Psoas muscle (tissue), 8 donors: ENCODE measurements around the gene HS6ST3. TPM values are rescaled to one million over a fixed set of nuclear protein-coding genes. Genes with fewer than 3 reads are reported as not detected.
A peak's percentile ranks its signal among the peaks of the same experiment; 100 is the strongest.

Source experiments
- ATAC-seq, 4 donors: fragments of 200-7000 bp; cut with Tn5 transposase; one replicate each; pipeline ENCODE4 v1.9.1; 2020; ENCODE audit warnings: moderate library complexity in 3 of 4, mild to moderate bottlenecking in 2 of 4
- DNase-seq, 2 donors: peaks; one replicate each; pipeline ENCODE4 v3.0.0-alpha.2; 2020
- H3K27ac ChIP-seq: fragments of 200-600 bp; one replicate; pipeline ENCODE4 v1.8.0; 2022
- H3K27me3 ChIP-seq, 3 donors: fragments of 200-600 bp in 1 of 3; one replicate each; pipeline versions ENCODE4 v1.6.1 to v1.8.0; 2013 to 2022; ENCODE audit warnings: low read length in 2 of 3, mild to moderate bottlenecking in 2 of 3, moderate library complexity in 1 of 3; ENCODE audit not compliant: insufficient read depth in 3 of 3
- H3K36me3 ChIP-seq, 2 donors: fragments of 200-600 bp in 1 of 2; one replicate each; pipeline versions ENCODE4 v1.6.1 to v1.8.0; 2013 to 2022; ENCODE audit warnings: low read depth in 1 of 2, mild to moderate bottlenecking in 1 of 2, moderate library complexity in 1 of 2; ENCODE audit not compliant: insufficient read depth in 1 of 2
- H3K4me1 ChIP-seq: fragments of 200-600 bp; one replicate; pipeline ENCODE4 v1.8.0; 2022
- H3K4me3 ChIP-seq: fragments of 200-600 bp; one replicate; pipeline ENCODE4 v1.8.0; 2022; ENCODE audit warnings: mild to moderate bottlenecking
- H3K9me3 ChIP-seq: fragments of 200-600 bp; one replicate; pipeline ENCODE4 v1.8.0; 2022
- WGBS, 3 donors: extraction: QIAGEN DNeasy Blood & Tissue Kit; methylation state at CpG; one replicate each; pipeline versions ENCODE4 v1.1.6 to v1.1.7; 2013; 5-methylcytosine and 5-hydroxymethylcytosine counted together
- intact Hi-C, 2 donors: fragments of 100-400 bp; cut with DNase I; formaldehyde crosslinking; loops; one replicate each; pipeline versions ENCODE4 v1.11.0 to v1.14.2; 2022
- polyA plus RNA-seq, 3 donors: library from polyadenylated mRNA; stranded (reverse); fragments of 200-250 nt; gene quantifications; one replicate each; pipeline ENCODE4 v1.2.3, GENCODE V29; 2013
- total RNA-seq, 4 donors: library from RNA; stranded (reverse); fragmentation: NEBNext Ultra II Directional in 2 of 4; extraction: Animal tissue kit (Norgen Biotek cat#: 25700) in 2 of 4; gene quantifications; one replicate each; pipeline versions ENCODE4 v1.2.1 to v1.2.4, GENCODE V29; 2021 to 2023
- TF ChIP-seq, protein P1 (sequence below): fragments of 200-600 bp; IDR thresholded peaks from one replicate; pipeline ENCODE4 v1.8.0; 2022; ENCODE audit warnings: antibody characterized with exemption
- donor health status: healthy with polysubstance abuse.
- donor health status: DM: no; HTN: no; CAD: no; lungs with moderate emphysema.
- donor health status: Bipolar disorder and iron deficiency.
- donor health status: healthy.
- donor health status: DM: yes; HTN: yes; CAD: no.
- donor health status: DM: no; HTN: no; CAD: no.
- donor health status: DM: no; HTN: no; CAD: no.
- donor health status: DM: yes; HTN: yes; CAD: no.

The HS6ST3 gene
- total and polyA plus RNA-seq, 7 donors, result 0.01 to 0.58 (median 0.10) TPM

DNA sequence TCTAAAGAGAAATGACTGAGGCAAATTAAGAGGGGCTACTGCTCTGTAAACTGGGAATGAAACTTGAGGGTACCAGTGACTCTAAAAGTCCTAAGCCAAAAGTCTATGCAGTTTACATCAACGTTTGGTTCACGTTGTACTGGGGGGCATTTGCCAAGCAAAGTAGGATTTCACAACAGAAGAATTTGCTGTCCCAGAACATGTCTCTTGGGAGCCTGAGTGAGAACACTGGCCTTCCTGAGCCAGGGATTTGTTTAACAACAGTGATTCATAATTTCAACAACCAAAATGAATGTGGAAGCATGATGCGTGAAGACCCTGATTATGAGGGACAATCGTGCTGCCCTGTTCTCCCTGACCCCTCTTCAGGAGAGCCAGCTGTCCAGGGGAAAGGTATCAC, 726.4 kb downstream of the HS6ST3 start:
- intact Hi-C loops, result loop anchor here (10.0 kb wide), 1 partner anchor 791 kb away; no protein-coding TSS in a partner anchor
- no peaks in the 10 kb centered on the region for H3K27me3 ChIP-seq
- 11 to 29% (median 20%) methylated on average over 4 of the region's 4 CpGs for WGBS, 3 donors

GRCh38 chr13:96816874-96817273, 727.0 kb downstream of the HS6ST3 start:
- TF ChIP-seq, protein P1, sequence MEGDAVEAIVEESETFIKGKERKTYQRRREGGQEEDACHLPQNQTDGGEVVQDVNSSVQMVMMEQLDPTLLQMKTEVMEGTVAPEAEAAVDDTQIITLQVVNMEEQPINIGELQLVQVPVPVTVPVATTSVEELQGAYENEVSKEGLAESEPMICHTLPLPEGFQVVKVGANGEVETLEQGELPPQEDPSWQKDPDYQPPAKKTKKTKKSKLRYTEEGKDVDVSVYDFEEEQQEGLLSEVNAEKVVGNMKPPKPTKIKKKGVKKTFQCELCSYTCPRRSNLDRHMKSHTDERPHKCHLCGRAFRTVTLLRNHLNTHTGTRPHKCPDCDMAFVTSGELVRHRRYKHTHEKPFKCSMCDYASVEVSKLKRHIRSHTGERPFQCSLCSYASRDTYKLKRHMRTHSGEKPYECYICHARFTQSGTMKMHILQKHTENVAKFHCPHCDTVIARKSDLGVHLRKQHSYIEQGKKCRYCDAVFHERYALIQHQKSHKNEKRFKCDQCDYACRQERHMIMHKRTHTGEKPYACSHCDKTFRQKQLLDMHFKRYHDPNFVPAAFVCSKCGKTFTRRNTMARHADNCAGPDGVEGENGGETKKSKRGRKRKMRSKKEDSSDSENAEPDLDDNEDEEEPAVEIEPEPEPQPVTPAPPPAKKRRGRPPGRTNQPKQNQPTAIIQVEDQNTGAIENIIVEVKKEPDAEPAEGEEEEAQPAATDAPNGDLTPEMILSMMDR, result no peak
- Histone ChIP-seq H3K36me3 (no peaks in the 10 kb centered on the region), H3K27ac (no peak overlapping the region), H3K27me3 (no peaks in the 10 kb centered on the region), H3K4me3 (no peak overlapping the region), H3K4me1 (no peaks in the 10 kb centered on the region), H3K9me3 (no peaks in the 10 kb centered on the region)
- 44 to 59% (median 46%) methylated on average over 9 of the region's 9 CpGs for WGBS, 3 donors
- intact Hi-C loops, result loop anchor here (10.0 kb wide), 1 partner anchor 792 kb away; no protein-coding TSS in a partner anchor
- no peak for DNase-seq
- peak in 1 of 4 donors; percentile 30 for ATAC-seq

More for the DNA sequence above, 726.4 kb downstream of the HS6ST3 start:
- ATAC-seq, result peak; percentile 17 to 88 (median 73)
- Histone ChIP-seq H3K4me1 (no peaks in the 10 kb centered on the region), H3K36me3 (no peaks in the 10 kb centered on the region), H3K4me3 (no peak overlapping the region), H3K9me3 (no peaks in the 10 kb centered on the region), H3K27ac (no peak overlapping the region)
- TF ChIP-seq, protein P1, result no peak
- DNase-seq, result peak; percentile 12 to 55

DNA sequence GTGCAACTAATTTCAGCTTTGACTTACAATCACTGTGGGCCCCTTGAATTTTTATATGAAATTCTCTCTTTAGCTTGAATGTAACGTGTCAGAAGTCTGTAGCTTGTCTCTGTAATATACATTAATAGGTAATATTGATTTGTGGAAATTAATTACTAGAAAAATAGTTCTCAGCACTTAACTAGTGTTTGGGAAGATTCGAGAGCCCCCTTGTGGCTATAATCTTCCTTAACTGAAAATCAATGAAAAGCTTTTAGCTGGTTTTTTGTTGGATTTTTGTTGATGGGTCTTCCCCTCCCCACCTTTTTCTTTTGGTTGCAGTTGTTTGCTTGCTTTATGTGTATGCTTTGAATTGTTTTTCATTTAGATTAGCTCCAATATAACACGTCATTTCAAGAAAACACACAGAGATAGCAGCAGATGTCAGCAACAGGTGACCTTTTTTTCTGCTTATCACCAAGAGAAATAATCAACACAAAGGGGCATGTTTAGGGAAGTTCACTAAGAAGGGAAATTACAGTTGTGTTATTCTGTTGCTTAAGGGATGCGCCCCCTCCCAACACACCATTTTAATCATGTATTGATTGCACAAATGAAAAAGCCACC, 727.5 kb downstream of the HS6ST3 start:
- H3K9me3 ChIP-seq, result no peaks in the 10 kb centered on the region
- intact Hi-C loops, result loop anchor here (10.0 kb wide), 1 partner anchor 793 kb away; no protein-coding TSS in a partner anchor

DNA sequence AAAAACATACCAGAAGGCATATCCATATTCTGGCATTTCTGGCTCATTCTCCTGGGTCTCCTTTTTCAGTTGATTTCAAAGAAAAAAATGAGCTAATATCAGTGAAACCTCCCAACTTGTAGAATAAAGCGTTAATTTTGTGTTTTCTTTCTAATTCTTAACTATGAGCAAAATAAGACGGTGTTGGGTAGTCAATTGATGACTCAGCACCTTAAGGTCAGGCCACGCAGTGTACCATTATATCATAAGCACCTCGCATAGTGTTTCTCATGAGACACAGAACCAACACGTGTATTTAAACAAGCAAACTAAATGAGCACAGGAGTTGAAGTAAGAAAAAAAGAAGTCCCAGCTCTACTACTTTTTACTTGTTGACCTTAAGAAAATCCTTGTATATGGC, 729.5 kb downstream of the HS6ST3 start:
- no peak for ATAC-seq
- no peaks in the 10 kb centered on the region for H3K36me3 ChIP-seq
- no peak overlapping the region for H3K27ac ChIP-seq
- H3K27me3 ChIP-seq, result no peaks in the 10 kb centered on the region
- 89 to 92% (median 89%) methylated on average over 5 of the region's 5 CpGs for WGBS, 3 donors
- no peaks in the 10 kb centered on the region for H3K4me1 ChIP-seq
- H3K9me3 ChIP-seq, result no peaks in the 10 kb centered on the region
- intact Hi-C loops, result loop anchor here (10.0 kb wide), 1 partner anchor 795 kb away; no protein-coding TSS in a partner anchor
- TF ChIP-seq, protein P1, result no peak
- no peak overlapping the region for H3K4me3 ChIP-seq
- no peak for DNase-seq

More for the DNA sequence above, 727.5 kb downstream of the HS6ST3 start:
- Histone ChIP-seq H3K27me3 (no peaks in the 10 kb centered on the region), H3K27ac (no peak overlapping the region), H3K4me3 (no peak overlapping the region), H3K4me1 (no peaks in the 10 kb centered on the region), H3K36me3 (no peaks in the 10 kb centered on the region)
- DNase-seq (no peak), ATAC-seq (peak in 1 of 4 donors; percentile 30)
- TF ChIP-seq, protein P1, result peak; percentile 39
- 23 to 28% (median 25%) methylated on average over 4 of the region's 4 CpGs for WGBS, 3 donors
